GM21423 (cell line): Measurements from ENCODE around the gene PRKCE.

Experiments
- ATAC-seq: cut with Tn5 transposase; IDR thresholded peaks from one replicate; pipeline ENCODE4 v1.9.1; 2021; ENCODE audit warnings: mild to moderate bottlenecking, moderate library complexity; ENCODE audit not compliant: unreplicated experiment

The PRKCE gene

DNA sequence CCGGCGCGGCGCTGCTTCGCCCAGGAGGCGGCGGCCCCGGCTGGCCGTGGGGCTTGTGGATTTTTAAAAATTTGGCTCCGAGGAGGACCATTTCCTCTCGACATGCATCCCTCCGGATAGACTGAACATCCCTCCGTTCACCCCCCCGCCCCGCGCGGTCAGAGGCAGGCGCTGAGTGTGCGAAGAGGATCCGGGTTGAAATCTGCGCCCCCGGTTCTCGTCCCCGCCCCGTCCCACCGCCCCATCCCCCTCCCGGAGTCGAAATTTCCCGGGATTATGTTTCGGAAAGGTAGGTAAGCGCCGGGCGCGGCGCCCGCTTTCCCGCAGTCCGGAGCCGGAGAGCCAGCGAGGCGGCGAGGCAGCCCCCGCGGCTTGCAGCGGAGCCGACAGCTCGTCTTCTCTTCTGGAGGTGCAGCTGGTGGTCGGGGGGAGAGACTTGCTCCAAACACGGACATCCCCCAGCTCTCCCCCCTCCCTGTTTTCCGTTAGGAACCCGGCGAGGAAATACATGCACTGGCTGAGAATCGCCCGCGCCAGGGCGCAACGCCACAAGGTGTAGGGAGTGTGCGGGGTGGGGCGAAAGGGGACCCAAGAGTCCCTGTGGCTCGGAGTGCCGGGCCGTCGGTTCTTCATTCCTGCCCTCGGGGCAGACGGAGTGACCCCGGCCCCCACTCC, at the start of gene PRKCE:
Gene PRKCE, plus strand, starts transcription at position 261 of the 675 bp plus-strand sequence.
- ATAC-seq: peak; percentile 19

DNA sequence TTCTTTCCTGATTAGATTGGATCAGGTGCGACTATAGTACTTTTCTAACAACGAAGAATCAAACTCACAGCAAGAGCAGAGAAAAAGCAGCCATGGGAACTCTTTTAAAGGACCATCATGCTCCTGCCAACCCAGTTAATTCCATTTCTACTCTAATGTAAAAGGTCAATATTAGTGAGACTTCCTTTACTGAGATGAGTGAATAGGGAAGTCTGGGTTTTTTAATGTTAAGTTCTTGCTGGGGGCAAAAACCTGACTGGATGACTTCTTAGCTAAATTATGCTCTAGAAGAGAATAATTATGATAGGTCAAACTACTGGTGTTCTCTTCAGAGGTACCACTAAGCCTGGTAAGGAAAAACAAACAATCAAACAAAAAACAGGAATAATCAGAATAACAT, 48.9 kb upstream of the PRKCE start:
- no peak for ATAC-seq

DNA sequence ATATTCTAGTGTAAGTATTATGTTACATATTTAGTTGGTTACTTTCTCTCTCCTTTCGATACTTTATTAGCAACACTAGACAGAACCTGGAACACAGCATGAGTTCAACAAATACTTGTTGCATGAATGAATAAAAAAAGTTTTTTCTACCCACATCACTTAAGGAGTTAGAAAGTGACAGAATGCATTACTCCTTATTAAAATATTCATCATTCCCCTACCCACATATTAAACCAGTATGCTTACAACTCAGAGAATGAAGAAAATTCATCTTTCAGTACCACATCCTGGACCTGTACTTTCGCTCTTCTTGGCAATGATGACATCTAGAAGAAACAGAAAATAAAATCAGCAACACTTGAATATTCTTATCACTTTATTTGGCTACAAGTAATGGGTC, 46.4 kb upstream of the PRKCE start:
- ATAC-seq: no peak

DNA sequence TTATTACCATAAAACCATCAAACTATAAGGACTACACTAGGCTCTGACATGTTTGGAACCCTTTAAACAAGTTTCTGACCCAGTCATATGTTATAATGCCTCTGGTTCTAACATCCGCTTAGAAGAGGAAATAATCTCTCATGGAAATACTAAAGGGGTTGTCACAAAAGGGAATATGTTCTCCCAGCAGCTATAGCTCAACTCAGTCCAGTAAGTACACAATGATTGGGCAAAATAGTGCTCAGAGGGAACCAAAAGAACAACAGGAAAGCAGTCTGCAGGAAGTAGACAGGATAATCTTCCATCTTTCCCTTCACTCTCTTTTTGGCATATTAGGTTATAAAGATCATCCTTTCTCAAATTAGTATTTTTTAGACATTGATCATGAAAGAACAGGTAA, 44.7 kb upstream of the PRKCE start:
- ATAC-seq: no peak

DNA sequence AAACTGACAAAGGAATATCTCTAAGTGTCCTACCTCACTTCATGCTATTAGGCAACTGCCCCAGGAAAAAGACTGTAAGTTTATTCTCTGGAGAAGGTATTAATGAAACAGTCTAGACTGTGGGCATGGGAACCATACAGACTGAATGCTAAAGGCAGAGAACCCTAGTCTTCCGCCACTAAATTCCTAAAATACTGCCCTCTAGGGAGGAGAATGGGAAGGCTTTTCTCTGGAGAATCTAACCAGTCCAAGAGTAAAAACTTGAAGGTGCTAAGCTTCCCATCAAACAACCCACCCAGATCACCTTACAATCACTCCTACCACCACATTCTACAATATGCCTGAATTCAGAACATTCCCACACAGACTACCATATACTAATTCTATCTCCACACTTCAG, 43.8 kb upstream of the PRKCE start:
- no peak for ATAC-seq

DNA sequence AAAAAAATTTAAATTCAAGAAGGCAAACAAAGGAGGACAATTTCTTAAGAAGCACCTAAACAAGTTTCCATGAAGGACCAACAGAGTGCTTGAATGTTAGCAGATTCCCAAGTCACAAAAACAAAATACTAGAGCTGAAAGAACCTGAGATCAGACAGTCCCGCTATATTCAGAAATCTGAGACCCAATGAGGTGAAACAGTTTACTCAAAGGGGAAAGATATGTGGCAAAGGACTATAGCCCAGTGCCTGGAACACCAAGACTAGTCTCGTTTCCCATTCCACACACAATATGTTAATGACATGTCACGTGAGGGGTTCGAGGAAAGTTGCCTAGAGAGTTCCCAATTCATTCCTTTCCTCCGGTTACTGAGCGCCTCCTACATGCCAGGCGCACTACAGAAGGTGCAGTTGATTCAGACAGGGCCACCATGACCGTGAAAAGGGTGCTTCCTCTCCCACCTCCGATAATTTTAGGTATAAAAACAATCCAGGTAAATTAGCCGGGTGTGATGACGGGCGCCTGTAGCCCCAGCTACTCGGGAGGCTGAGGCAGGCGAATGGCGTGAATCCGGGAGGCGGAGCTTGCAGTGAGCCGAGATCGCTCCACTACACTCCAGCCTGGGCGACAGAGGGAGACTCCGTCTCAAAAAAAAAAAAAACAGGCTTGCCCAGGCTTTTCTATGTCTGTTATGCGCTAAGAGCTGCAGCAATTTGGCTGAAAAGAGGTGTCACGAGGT, 41.0 kb upstream of the PRKCE start:
- ATAC-seq: peak; percentile 38

DNA sequence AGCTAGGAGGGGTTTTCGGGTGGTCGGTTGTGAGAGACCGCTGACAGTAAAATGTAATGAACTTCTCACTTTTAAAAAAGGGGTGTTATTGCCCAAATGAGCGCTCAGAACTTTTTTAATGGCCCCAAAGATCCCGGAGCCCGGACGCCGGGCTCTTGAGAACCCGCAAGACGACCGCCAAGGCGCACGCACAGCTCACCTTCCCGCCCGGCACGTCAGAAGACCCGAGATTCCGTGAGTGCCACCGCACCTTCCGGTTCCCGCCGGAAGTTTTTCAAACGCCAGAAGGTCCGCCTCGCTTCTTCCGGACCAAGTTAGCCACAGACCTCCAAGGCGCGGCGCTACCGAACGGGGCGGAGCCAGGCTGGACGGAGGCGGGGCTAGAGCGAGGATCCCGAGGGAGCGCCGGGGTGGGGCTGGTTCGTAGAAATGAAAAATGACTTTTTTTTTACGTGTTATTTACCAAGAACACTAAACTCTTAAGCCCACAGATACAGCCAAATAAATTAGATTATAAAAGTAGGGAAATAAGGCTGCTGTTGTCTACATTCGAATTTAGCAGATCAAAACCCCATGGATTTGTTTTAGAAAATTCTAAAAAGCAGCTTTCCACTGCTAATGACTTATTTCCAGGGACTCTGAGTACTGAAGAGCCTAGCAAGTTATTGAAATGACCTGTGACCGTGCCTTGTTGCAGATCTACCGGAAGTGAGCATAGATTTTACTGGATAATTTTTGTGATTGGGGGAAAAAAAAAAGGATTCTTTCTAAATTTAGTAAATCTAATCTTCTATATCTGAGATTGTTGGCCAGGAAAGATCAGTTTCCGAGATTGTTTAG, 40.2 kb upstream of the PRKCE start, which contains the start of gene SRBD1:
Gene SRBD1, minus strand, starts transcription at position 248 of the 840 bp plus-strand sequence. CDS start 5,826 bp downstream, outside the sequence.
- peak; percentile 89 for ATAC-seq

DNA sequence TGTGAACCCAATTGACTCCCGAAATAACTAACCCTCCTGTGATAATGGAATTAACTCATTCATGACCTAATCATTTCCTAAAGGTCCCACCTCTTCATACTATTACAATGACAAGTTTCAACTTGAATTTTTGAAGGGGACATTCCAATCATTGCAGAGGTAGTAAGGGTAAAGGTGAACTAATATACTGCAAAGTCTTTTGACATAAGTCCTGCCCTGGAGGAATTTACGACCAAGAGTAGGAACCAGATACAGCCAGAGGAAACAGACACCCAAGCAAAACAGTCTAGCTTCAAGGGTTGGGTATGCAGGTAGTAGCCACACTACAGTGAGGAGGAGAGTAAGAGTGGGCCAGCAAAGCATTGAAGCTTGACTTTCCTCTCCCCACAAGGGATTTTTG, 39.2 kb upstream of the PRKCE start:
- ATAC-seq: no peak

DNA sequence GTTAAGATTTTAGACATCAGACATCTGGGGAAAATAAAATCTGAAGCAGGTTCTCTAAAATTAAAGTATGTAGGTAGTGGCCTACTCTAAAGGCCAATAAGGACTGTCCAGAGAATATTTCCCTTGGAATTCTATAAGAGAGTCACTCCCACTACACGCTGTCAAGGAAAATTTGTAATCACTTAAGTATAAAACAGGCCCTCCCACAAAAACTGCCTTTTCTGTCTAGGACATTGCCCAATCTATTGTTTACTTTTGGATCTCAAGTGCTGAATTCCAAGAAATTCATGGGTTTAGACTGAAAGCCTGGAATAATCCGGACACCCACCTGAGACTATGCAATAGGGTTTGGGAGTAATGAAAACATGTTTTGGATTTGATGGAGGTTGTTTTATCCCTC, 38.7 kb upstream of the PRKCE start:
- no peak for ATAC-seq

DNA sequence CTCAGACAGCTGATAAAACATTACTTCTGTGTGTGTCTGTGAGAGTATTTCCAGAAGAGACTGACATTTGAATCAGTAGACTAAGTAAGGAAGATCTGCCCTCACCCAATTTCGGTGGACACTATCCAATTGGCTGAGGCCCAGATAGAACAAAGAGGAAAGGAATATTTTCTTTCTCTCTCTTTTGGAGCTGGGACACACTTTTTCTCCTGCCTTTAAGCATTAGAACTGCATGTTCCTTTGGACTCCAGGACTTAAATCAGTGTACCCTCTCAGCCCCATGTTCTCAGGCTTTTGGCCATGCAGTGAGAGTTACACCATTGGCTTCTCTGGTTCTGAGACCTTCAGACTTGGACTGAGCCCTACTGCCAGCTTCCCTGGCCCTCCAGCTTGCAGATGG, 37.1 kb upstream of the PRKCE start:
- no peak for ATAC-seq

DNA sequence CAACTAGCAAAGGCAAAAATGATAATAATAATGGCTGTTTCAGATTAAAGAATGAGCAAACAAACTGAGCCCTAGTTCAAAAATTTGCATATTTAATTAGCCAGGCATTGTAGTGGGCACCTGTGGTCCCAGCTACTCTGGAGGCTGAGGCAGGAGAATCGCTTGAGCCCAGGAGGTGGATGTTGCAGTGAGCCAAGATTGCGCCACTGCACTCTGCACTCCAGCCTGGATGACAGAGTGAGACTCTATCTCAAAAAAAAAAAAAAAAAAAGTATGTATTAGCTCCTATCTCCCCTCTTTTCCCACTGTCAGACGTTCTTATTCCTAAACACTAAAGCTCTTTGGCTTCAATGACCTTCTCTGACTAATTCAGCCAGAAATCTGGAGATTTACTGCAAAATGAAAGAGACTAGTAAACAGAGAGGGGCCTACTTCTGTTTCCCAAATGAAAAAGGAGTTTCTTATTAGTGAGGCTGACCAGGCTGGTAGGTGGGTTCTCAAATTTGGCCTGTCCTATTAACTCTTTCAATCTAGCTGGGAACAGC, 36.5 kb upstream of the PRKCE start:
- no peak for ATAC-seq

DNA sequence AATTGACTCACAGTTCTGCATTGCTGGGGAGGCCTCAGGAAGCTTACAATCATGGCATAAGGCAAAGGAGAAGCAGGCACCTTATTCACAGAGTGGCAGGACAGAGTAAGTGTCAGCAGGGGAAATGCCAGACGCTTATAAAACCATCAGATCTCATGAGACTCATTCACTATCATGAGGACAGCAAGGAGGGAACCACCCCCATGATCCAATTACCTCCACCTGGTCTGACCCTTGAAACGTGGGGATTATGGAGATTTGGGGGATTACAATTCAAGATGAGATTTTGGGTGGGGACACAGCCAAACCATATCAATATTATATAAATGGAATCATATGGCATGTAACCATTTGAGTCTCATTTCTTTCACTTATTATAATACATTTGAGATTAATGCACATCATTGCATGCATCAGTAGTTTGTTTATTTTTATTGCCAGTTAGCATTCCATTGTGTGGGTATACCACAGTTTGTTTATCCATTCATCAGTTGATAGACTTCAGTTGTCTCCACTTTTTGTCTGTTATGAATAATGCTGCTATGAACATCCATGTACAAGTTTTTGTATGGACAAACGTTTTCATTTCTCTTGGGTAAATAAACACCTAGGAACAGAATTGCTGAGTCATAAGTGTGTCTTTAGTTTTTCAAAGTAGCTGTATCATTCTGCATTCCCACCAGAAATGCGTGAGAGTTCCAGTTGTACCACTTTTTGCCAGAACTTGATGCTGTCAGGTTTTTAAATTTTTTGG, 34.6 kb upstream of the PRKCE start:
- ATAC-seq: no peak

DNA sequence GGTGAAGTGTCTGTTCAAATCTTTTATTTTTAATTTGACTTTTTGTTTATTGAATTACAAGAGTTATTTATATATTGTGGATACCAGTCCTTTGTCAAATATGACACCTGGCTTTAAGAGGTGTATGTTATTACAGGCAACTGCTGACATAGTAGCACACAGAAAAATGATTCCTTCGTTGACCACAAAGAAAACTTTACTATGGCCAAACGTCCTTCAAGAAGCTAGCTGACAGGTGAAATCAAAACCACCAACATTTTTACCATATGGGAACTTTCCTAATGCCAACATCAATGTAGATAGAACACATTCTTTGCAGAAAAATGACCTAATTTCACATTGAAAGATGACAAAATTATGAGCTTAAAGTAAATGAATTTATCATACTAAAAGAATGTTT, 34.0 kb upstream of the PRKCE start:
- ATAC-seq: no peak

DNA sequence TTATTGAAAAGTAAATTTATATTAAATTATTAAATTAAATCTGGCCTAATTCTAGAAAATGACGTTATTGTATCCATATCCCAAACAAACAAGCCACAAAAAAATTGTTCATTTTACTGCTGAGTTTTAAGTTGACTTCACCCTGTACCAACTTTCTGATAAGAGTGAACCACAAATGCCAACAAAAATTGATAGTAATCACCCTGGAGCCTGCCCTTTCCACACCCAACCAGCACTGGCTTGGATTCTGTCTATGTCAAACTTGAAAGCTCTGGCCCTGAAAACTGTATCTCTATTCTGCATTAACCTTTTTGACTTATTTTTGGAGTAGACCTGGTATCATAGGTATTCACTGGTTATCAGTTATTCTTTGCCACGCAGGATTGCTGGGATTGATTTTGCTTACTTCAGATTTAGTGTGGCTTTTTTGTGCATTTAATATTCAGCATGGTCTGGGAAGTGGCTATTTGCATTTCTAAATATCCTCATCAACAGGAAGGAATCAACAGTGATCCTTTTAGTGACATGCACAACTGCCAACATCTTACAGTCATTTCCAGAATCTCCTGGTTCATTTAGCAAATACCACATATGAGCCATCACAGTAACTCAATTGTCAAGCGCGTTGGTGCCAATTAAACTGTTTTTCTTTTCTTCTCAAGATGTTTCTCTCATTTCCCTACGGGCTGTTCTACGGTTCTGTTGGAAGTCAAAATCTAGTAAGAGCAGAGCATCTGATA, 29.0 kb upstream of the PRKCE start:
- ATAC-seq: no peak

DNA sequence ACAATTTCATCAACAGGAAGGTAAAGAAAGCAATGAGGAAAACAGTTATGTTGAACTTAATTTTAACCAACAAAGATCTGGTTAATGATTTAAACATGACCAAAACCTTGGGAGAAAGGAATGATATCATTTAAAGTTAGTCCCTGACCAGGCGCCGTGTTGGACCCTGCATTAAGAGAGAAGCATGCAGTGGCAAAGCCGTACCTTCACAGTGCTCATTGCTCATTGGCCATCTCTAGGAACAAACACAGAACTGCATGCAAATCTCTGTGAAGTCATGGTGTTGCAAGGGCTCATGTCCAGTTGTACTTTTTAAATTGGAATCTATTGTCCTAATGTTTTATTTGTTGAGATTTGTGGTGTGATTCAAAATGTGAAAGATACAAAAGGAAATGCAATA, 28.4 kb upstream of the PRKCE start:
- no peak for ATAC-seq

DNA sequence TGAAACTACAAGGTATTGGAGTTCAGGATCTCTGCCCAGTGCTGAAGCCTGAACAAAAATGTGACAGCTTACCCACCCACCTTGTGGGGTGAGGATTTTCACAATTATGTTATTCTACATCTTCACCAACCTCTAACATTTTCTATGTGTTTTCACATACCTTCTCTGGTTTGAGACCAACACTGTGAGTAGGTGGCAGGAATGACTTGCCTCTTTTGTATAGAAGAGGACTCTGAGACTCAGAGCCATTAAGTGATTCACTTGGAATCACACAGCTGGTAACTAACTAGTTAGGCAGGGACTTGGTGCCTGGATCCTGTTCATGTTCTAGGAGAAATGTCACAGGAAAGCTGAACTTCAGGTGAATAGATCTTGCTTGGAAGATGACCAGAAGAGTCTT, 25.7 kb upstream of the PRKCE start:
- ATAC-seq: no peak

DNA sequence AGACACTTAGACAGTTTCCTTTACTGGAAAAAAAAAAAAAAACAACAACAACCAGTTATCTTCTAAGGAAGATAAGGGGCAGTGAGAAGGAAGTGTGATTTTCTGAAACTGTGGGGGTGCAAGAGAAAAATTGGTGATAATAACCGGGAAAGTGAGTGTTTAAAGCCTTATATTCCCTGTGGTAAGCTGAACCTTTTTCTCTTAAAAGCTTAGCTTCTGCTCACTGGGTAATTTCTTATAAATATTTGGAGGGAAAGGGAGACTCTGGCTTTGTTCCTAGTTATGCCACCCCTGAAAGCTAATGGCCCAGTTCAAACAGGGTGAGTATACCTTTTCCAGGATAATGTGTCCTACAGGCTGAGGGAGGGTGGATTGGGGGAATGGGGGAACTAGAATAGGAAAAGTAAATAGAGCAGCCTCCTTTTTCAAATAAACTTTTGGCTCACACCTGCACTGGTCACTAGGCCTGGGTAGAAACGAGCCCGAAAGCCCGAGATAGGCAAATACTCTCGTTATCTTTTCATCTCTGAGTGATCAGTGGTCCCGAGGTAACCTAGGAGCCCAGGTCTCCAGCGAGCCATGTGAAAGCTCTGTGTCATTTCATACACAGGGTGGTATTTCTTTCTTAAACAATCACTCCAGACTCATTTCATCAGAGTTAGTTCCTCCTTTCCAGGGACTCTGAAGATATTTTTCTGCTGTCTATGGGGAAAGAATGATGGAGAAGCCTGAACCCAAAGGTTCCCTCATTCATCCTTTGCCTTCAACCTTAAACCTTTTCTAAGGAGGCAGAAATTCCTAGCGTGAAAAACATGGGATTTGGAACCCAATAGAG, 24.9 kb upstream of the PRKCE start:
- ATAC-seq: no peak

DNA sequence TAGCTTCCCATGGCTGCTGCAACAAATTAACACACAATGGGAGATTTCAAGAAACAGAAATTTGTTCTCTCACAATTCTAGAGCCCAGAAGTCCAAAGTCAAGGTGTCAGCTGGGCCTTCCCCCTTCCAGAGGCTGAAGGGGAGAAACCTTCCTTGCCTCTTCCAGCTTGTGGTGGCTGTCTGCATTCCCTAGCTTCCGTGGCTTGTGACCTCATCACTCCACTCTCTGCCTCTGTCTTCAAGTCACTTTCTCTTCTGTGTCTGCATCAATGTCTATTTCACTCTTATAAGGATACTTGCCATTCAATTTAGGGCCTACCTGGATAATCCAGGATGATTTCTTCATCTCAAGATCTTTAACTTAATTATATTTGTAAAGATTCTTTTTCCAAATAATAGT, 23.6 kb upstream of the PRKCE start:
- no peak for ATAC-seq

DNA sequence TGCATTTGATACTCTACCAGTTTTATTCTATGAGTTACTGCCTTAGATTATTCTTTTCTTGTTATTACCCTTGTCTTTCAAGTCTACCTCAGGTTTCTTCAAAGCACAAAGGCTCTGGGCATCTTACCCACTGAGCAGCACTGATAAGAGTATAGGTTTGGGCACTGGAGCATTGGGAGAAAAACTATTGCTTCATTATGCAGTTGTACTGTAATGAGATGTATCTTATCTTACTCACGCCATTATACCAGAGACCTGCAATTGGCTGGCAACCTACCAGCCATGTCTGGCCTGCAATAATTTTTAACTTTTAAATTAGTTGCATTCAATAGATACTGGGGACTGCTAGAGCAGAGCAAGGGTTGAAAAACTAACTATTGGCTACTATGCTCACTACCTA, 21.5 kb upstream of the PRKCE start:
- no peak for ATAC-seq
